NCI-H2029 (cell line): ENCODE results near the gene PDLIM7.
"Not testable (repeated sequence)": the region's sequence is repeated elsewhere in the genome, so short reads cannot be mapped to it uniquely, and the experiment has no call there.

Experiments used
- DNase-seq: peaks from one replicate; lab custom pipeline; 2025; lab: John Stamatoyannopoulos, UW

The PDLIM7 gene

DNA sequence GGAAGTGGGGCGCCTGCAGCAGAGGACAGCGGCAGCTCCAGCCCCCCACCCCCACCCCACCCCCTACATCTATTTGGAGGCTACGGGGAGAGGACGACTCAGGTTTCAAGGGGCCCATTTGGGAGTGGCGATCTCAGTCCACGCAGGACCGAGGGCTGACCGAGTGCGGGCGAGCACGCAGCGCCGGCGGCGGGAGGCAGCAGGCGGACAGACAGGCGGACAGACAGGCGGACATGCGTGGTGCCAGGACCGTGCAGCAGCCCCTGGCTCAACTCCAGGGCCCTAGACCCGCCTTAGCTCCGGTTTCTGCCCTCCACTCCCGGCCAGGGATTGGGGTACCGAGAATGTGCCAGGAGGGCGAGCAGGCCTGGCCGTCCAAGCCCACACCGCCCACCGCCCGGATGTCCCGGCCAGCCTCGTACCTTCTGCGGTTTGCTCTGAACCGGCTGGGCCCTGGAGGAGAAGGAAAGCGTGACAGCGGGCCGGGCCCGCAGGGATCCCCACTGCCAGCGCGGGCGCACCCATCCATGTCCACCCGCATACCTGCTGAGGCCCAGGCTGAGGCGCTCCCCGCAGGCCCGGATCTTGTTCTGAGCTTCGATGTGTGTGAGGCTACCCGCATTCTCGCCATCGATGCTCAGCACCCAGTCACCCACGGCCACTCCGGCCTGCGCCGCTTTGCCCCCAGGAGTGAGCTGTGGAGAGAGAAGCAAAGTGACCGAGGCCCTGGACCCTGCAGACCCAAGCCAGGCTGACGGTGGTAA is 5.2 kb downstream of the PDLIM7 start:
- DNase-seq = no peak

DNA sequence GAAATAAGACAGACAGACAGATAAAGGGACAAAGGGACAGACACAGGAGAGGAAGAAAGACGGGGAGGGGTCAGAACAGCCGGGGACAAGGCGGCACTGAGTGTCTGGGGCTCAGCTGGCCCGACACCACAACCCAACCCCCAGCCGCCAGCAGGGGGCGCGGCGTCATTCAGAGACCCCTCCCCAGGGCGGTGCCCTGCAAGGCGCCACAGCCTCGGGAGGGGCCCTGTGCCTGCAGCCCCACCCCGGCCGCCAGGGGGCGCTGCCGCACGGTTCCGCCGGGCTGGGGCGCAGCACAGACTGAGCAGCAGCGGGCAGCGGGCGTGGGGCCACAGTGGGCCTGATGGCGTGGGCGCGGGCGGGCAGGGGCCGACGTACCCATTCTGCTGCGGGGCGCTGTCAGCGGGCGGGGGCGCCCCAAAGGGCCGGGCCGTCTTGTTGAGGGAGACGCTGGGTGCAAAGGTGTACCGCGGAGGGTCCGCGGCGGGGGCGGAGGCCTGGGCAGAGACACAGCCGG is 5.9 kb downstream of the PDLIM7 start:
- no peak for DNase-seq

DNA sequence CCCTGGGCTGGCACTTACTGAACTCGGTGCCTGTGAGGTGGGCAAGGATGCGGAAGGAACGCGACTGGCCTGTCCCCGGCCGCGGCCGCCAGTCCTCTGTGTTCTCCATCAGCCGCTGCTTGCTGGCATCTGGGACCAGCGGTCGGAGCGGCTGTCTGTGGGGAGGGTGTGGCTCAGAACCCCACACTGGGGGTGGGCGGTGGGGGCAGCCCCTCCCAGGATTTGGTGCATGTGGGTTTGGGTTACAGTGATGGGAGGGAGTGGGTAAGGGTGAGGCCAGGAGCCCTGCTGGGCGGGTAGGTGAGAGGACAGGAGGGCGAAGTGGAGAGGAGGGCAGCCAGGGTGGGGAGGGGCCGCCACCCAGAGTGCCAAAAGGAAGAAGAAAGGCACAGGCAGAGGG is 6.4 kb downstream of the PDLIM7 start:
- no peak for DNase-seq

DNA sequence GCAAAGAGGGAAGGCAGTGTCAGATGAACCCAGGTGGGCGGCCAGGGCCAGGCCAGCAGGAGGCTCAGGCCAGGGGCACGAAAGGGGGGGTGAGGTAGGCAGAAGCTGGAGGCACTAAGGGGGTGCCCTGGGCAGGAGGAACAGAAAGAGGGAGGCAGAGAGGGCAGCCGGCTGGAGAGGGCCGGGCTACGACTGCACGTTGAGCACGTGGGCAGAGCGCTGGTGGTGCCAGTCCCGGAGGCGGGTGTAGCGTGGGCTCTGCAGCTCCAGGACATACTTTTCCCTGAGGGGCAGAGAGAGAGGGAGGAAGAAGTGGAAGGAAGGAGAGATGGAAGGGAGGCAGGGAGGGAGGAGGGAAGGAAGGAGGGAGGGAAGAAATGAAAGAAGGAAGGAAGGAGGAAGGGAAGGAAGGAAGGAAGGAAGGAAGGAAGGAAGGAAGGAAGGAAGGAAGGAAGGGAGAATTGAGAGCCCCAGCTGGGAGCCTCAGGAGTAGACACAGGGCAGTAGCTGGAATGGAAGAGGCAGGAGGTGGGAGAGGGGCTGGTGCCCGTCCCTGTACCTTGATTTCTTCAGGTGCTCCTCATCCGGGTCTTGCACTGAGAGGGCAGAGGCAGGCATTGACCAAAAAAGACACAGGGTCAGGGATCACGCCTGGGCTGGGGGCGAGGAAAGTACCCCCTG is 7.0 kb downstream of the PDLIM7 start:
- DNase-seq = no peak

DNA sequence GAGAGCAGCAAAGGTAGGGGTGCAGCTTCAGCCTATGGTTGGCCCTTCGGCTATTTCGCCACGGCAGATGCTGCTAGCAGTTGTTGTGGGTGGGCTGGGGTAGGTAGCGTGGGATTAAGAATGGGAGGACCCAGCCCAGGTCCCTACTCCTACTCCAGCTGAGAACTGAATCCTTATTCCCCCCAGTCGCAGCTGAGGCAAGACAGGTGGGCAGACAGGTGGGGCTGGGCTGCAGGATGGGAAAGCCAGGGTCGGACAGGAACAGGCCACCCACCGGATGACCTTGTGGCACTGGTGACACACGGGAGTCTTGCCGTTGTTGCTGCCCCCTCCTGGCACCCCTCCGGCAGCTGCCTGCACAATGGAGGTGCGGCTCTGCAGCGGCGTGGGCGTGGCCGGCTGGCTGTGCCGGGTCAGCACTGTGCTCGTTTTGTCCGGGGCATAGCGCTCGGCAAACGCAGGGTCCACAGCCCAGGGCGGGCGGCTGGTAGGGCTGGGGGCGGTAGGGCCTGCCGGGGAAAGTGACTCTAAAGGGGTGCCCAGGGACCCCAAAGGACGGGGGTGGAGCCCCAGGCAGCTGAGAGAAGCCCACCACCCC is 8.2 kb downstream of the PDLIM7 start:
- DNase-seq = no peak

DNA sequence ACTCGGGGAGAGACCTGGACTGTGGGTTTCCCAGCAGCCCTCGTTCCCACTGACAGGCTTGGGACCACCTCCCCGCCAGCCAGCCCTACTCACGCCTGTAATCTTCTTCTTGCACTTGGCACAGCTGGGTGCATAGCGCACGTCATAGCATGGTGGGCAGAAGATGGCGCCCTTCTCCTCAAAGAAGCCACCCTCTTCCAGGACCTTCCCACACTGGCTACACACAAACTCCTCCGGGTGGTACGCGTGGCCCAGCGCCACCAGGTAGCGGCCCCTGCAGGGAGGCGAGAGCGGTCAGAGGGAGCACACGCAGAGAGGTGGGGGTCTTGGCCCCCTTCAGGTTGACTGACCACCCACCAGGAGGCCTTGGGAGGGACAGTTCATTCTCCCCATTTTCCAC is 9.4 kb downstream of the PDLIM7 start:
- no peak for DNase-seq

DNA sequence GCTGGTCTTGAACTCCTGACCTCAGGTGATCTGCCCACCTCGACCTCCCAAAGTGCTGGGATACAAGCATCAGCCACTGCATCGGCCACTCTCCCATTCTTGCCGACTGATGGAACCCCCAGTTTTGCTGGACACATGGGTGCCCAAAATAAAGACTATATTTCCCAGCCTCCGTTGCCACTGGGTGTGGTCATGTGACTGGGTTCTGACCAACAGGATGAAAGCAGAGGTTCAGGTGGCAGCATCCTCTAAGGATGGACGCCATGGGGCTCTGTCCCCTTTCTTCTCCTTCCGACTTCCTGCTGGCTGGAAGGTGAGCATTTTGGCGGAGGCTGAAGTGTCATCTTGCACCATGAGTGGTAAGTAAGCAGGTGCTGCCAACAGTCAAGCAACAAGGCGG is 10.3 kb downstream of the PDLIM7 start:
- DNase-seq = no peak

DNA sequence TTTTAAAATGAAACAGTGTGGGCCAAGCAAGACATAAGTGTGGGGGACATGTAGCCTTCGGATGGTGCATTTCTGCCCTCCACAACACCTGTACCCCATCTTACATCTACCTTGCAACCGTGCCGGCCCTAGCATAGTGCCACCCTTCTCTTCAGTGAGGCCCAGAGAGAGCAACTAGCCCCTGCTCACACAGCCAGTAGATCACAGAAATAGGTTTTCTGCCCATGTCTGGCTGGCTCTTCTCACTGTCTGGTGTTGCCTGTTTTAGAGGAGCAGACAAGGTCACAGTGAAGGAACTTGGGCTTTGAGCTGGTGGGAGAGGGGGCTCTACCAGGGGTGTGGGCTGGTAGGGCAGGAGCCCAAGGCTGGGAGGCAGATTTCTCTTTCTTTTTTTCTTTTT is 11.1 kb downstream of the PDLIM7 start:
- DNase-seq = no peak

DNA sequence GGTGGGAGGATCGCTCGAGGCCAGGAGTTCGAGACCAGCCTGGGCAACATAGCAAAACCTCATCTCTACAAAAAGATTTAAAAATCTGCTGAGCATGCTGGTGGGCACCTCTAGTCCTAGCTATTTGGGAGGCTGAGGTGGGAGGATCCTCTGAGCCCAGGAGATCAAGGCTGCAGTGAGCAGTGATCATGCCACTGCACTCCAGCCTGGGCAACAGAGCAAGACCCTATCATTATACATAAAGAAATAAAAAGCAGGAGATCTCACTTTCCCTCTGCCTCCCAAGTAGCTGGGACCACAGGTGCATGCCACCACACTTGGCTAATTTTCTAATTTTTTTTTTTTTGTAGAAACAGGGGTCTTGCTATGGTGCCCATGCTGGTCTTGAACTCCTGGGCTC is 11.7 kb downstream of the PDLIM7 start:
- DNase-seq = not testable (repeated sequence)

DNA sequence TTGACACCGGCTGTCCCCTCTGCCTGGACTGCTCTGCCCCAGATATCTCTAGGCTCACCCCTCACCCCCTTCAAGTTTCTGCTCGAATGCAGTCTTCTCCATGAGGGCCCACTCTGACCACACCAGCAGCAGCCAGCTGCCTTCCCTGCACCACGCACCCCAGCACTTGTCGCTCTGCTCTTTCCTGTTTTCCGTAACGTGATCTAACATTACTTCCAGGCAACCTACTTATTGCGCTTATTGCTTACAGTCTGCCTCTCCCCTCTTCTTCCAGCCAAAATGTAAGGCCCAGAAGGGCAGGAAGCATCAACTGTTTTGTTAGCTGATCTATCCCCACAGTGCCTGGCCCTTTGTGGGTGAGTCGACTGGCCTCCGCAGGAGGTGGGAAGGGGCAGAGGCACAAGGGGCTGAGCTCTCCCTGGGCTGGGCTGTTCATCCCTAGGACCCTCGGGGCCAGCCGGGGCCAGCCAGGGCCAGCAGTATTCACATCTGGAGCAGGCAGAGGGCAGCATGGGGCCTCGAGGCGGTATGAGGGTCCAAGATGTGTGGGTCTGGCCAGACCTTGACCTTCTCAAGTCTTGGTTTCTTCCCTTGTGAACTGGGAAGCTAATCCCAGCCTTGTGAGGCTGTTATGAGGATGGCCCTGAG is 12.4 kb downstream of the PDLIM7 start:
- no peak for DNase-seq

DNA sequence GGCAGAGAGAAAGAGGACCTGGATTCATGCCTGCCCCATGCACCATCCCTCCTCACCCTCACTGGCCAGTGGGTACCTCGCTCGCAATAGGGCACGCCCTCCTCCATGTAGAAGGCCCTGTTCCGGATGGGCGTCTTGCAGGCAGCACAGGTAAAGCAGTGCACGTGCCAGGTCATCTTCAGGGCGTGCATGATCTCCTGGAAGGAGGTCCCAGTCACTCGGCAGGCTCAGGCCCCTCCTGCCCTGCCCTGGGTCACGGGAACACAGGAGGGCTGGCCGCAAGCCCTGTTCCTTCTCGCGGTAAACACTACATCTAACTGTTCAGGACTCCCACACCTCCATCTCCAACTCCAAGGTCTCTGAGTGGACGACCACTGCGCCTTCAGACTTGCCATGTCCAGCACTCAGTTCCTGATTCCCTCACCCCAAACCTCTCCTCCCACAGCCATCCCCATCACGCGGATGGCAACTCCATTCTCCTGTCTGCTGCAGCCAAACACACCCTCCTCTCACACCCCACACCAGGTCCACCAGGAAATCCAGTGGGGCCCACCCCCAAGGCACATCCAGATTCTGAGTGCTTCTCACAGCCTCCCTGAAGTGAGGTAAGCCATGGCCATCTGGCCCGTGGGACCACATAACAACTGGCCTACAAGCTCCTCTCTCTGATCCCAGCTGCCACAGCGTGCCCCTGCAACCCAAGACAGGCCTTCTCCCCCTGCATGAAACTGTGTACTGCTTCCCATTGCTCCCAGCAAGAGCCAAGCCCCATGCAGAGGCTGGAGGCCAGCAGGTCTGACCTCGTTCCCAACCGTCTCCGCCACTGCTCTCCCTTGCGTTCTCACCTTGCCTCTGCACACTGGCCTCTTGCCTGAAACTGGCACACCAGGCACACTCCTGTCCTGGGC is 13.2 kb downstream of the PDLIM7 start:
- no peak for DNase-seq

DNA sequence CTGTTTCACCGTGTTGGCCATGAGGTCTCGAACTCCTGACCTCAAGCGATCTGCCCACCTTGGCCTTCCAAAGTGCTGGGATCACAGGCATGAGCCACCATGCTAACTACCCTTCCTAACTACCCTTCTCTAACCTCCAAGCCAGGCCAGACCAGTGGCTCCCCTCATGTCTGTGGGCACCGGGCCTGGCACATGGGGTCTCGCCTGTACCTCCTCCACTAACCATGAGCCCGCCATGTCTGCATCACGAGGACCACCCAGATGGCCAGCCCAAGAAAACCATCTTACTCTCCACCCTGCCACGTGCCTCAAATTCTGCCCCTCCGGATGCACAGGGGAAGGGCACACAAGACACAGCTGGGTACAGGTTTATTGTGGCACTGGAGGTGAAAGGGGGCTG is 14.4 kb downstream of the PDLIM7 start:
- no peak for DNase-seq

DNA sequence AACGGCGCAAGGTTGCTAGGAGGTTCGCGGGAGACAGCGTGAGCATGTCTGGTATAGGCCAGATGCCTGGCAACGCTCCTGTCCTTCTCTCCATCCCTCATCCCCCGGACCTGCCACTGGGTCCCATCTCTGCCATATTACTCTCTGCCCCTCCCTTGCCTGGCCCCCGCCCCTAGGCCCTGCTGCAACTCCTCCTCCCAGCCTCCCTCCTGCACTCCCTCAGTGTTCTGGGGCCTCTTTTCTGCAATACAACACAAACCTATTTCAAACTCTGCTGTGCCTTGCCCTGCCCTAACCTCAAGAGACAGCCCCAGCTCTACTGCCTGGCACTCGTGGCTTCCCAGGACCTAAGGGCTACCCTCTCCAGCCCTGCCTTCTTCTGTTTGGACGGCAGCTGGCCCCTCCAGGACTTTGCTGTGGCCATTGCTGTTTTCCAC is 15.0 kb downstream of the PDLIM7 start:
- no peak for DNase-seq

DNA sequence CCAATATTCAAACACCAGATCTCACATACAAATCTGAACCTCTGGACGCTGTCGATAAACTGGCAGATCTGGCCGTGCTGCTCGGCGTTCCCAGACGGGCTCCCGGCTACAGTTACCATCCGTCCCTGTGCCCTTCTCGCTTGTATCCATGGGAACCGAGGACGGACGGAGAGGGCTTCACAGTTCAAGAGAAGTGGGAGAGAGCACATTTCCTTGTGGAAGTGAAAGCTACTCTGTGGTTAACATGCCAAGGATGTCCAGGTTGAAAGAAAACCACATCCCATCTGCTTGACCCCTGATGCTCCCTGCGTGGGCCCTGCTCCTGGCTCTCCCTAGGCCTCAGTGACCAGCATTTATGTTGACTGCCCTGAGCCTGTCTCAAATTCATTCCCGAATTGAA is 17.6 kb downstream of the PDLIM7 start:
- peak; percentile 62 for DNase-seq

DNA sequence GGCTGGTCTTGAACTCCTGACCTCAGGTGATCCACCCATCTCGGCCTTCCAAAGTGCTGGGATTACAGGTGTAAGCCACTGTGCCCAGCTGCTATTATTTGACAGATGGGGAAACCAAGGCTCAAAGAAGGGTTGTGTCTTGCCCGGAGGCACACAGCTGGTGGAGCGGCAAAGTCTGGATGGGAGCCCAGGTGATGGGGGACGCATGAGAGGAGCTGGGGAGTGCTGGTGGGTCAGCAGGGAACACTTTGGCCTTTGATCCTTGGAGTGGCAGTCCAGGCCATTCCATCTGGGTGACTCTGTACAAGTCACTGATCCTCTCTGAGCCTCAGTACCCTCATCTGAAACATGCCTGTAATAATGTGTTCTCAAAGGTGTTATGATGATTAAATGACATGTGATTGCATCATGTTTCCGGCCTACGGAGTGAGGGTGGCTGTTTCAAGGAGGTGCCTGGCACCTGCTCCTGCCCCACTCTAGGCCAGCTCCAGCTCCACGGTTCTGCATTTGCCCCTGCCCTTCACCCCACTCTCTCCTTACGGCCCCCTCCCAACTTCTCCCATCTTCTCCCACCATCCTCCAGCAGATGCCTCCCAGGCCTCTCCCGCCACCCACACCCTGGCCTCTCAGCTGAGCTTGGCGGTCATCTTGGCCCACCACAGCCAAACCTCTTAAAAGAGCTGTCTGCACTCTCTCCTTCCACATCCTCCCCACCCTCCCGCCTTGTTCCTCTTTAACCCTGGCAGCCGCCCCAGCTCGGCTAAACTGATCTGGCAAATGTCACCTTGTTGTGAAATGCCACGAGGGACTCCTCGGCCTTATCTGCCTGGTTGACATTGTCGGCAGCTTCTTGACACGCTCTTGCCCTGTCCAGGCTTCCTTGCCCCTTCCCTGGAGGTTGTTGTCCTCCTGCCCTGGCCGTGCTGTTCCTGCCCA is 18.4 kb downstream of the PDLIM7 start:
- DNase-seq = peak; percentile 86

DNA sequence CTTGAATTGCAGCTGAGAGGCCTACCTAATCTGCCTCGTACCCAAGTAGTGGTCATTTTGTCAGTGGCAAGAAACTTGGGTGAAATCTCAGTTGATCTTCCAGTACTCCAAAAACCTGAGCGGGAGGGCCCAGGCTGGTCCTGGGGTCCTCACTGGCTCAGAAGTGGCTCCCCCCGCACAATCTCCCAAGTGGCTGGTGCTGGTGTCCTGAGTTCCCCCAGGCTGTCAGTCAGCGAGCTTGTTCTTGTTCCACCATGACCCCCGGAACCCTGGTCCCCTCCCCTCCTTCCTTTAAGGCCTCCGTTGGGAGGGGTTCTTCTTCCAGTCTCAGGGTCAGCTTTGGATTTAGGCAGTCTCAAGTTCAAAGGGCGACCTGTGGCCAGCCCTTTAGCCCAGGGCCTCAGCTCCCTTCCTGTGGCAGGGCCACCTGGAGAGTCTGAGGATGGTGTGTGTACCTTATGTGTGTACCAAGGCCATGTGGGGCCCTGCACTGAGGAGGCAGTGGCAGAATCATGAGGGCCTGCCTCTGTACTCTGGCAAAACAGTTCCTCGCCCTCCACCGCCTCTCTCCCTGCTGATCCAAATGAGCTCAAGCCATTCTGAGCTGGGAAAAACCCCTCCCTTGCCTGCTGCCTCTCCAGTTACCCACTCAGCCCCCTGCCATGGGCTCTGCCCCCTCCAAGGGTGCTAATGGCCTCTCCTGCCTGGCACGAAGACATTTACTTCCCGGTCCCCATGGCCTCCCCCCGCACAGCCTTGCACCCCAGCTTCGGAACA is 19.5 kb downstream of the PDLIM7 start:
- no peak for DNase-seq

DNA sequence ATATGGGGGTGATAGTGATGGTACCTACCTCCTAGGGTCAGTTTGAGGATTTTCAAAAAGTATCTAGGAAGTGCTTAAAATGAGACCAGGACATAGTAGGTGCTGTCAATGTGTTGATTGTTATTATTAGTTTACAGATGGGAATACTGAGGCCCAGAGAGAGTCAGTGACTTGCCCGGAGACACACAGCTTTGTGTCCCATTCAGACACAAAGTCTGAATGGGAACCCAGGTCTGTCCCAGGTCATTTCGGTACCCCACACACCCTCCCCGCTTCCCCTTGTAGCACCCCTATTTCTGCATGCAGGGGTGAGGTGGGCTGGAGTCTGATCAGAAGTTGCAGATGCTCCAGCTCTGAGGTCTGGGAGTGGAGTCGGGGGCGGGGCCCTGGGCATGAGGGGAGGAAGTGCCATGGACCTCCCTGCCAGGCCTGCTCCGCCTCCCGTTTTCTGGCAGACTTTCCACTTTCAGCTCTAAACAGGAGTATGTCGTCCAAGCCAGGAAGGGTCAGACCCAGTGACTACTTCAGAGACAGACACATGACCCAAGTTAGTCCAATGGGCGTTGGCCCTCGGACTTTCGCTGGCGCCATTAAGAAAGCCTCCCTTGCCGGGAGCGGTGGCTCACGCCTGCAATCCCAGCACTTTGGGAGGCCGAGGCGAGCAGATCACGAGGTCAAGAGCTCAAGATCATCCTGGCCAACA is 20.7 kb downstream of the PDLIM7 start:
- no peak for DNase-seq

DNA sequence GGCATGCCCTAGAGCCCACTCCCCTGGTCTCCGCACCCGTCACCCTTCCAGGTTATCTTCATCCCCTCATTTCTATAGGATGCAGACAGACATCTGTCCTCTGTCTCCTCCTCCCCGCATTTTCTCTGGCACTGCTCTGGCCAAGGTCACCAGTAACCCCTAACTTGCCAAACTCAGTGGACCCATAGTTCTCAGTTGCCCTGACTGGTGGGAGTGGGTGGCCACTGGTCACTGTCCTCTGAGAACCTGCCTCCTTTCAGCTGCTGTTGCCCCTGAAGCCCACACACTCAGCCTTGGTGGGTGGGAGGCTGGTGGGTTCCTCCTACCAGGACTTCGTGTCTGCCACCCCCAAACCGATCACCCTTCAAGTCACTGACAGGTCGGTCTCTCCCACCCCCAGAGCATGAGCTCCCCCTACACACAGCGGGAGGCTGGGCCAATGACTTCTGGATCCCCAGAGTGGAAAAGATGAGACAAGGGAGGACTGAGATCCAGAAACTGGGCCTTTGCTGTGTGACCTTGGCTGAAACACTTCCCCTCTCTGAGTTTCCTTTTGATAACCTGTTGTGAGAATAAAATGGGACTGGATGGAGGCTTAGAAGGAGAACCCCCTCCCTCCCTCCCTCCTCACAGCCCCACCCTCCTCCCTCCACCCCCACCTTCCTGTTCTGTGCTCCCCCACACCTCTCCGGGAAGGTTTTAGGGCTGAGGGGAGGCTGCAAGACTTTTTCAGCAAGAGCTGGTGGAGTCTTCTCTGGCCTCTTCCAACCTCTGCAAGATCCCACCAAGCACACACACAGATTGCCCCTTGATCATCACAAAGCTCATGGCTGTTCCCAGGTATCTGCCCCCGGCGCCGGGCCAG is 21.6 kb downstream of the PDLIM7 start:
- no peak for DNase-seq
